Body of pancreas (tissue), 4 donors: ENCODE results near the gene NIPAL3.
"Not testable (repeated sequence)": the region's sequence is repeated elsewhere in the genome, so short reads cannot be mapped to it uniquely, and the experiment has no call there.

ENCODE experiments used
- POLR2A ChIP-seq, 3 donors: fragments of 450-650 bp; IDR thresholded peaks; one replicate each; pipeline ENCODE4 v1.6.1; 2016; ENCODE audit warnings: antibody characterized with exemption in 3 of 3, mild to moderate bottlenecking in 2 of 3
- TF ChIP-seq, protein P1 (sequence below), 7 experiments: fragments of 450-650 bp in 4 of 7; fragments of 200-600 bp in 3 of 7; sonication (generic) in 3 of 7; IDR thresholded peaks; one replicate each; pipeline ENCODE4 v1.5.1; 2016 to 2019; ENCODE audit warnings: antibody characterized with exemption in 7 of 7

DNA sequence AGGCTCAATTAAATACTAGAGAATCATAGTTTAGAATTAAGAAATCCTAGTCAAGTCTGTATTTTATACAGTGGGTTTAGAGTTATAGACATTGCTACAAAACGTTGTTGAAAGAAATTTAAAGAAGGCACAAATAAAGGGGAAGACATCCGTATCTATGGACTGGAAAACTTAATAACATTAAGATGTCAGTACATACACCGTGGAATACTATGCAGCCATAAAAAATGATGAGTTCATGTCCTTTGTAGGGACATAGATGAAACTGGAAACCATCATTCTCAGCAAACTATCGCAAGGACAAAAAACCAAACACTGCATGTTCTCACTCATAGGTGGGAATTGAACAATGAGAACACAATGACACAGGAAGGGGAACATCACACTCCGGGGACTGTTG is 104.7 kb downstream of the NIPAL3 start:
- TF ChIP-seq, protein P1, sequence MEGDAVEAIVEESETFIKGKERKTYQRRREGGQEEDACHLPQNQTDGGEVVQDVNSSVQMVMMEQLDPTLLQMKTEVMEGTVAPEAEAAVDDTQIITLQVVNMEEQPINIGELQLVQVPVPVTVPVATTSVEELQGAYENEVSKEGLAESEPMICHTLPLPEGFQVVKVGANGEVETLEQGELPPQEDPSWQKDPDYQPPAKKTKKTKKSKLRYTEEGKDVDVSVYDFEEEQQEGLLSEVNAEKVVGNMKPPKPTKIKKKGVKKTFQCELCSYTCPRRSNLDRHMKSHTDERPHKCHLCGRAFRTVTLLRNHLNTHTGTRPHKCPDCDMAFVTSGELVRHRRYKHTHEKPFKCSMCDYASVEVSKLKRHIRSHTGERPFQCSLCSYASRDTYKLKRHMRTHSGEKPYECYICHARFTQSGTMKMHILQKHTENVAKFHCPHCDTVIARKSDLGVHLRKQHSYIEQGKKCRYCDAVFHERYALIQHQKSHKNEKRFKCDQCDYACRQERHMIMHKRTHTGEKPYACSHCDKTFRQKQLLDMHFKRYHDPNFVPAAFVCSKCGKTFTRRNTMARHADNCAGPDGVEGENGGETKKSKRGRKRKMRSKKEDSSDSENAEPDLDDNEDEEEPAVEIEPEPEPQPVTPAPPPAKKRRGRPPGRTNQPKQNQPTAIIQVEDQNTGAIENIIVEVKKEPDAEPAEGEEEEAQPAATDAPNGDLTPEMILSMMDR (IDR thresholded peaks at IDR 0.05), result not testable (repeated sequence)
- TF ChIP-seq POLR2A (IDR thresholded peaks at IDR 0.05), result not testable (repeated sequence)
